Measurements from ENCODE around the gene PRKN. TPM values are rescaled to one million over a fixed set of nuclear protein-coding genes. Genes with fewer than 3 reads are reported as not detected.

The PRKN gene
- total and polyA plus RNA-seq, 9 of the 15 experiments (the other 6 are each of a cell fraction or from before 2014, with no cell fraction given) = 0.03 to 0.96 (median 0.15) TPM; not detected in 2

GRCh38 chr6:162539321-162539720, 188.2 kb downstream of the PRKN start:
- TF ChIP-seq ZNF695 (CRISPR knock-in tag; IDR thresholded peaks at IDR 0.05) = no peak
- in situ Hi-C loops (cut with MboI) = no loop called here
- no TSS peak for BruUV-seq (replicated peaks)
- H4K20me1 ChIP-seq (replicated peaks; ENCODE audit: control insufficient read depth, insufficient read depth, low read length) = no peaks in the 10 kb centered on the region
- no peaks in the 10 kb centered on the region for H3K27me3 ChIP-seq (ENCODE audit: control insufficient read depth in 2 of 2, insufficient read depth in 2 of 2, low read length in 2 of 2)
- FAIRE-seq = no peak
- H3K36me3 ChIP-seq (ENCODE audit: control insufficient read depth, insufficient read depth, low read length) = no peaks in the 10 kb centered on the region
- H2AFZ ChIP-seq (ENCODE audit: low read depth, low read length) = no peak overlapping the region
- no peak overlapping the region for H3K27ac ChIP-seq (ENCODE audit: extremely low read depth, low read depth, low read length)
- H3K4me1 ChIP-seq (replicated peaks in 1 of 2; ENCODE audit: control insufficient read depth in 2 of 2, insufficient read depth in 2 of 2, low read length in 2 of 2) = no peaks in the 10 kb centered on the region
- H3K79me2 ChIP-seq (ENCODE audit: control insufficient read depth, insufficient read depth, low read length) = no peaks in the 10 kb centered on the region
- no peak overlapping the region for H3K9ac ChIP-seq (ENCODE audit: insufficient read depth in 1 of 2, low read depth in 2 of 2, low read length in 2 of 2)
- no peak for DNase-seq (ENCODE audit: extremely low read depth in 1 of 4, low spot score in 3 of 4)
- no peak overlapping the region for H3K4me3 ChIP-seq
- ATAC-seq = no peak
- WGBS (ENCODE audit: insufficient coverage, low coverage, missing lambda C conversion rate) = 0% methylated on average over 3 of the region's 3 CpGs
- ChIA-PET POLR2A (no interaction called here), CTCF (ENCODE audit: low intra/inter-chr PET ratio) (no interaction called here)
- H3K9me1 ChIP-seq (ENCODE audit: control insufficient read depth, insufficient read depth, low read length) = no peaks in the 10 kb centered on the region
- intact Hi-C loops (cut with micrococcal nuclease) = loop anchor here (10.0 kb wide), 1 partner anchor 405 kb away; no protein-coding TSS in a partner anchor
- H3K4me2 ChIP-seq (ENCODE audit: insufficient read depth, low read length) = no peak overlapping the region
- no peaks in the 10 kb centered on the region for H3K9me3 ChIP-seq (replicated peaks; ENCODE audit: control insufficient read depth, insufficient read depth, low read depth, low read length)

- FAIRE-seq (no peak), DNase-seq (ENCODE audit: extremely low read depth in 1 of 4, low spot score in 3 of 4) (peak in 1 of 4 experiments; percentile 26), ATAC-seq (no peak)
- H3K4me2 ChIP-seq (ENCODE audit: insufficient read depth, low read length) = no peak overlapping the region
- no peaks in the 10 kb centered on the region for H3K79me2 ChIP-seq (ENCODE audit: control insufficient read depth, insufficient read depth, low read length)
- no peaks in the 10 kb centered on the region for H3K4me1 ChIP-seq (replicated peaks in 1 of 2; ENCODE audit: control insufficient read depth in 2 of 2, insufficient read depth in 2 of 2, low read length in 2 of 2)
- no peak overlapping the region for H2AFZ ChIP-seq (ENCODE audit: low read depth, low read length)
- H3K36me3 ChIP-seq (ENCODE audit: control insufficient read depth, insufficient read depth, low read length) = no peaks in the 10 kb centered on the region
- no peaks in the 10 kb centered on the region for H3K27me3 ChIP-seq (ENCODE audit: control insufficient read depth in 2 of 2, insufficient read depth in 2 of 2, low read length in 2 of 2)
- CTCF ChIA-PET (ENCODE audit: low intra/inter-chr PET ratio) = no interaction called here
- H4K20me1 ChIP-seq (replicated peaks; ENCODE audit: control insufficient read depth, insufficient read depth, low read length) = no peaks in the 10 kb centered on the region
- POLR2A ChIA-PET = no interaction called here
- H3K9me3 ChIP-seq (replicated peaks; ENCODE audit: control insufficient read depth, insufficient read depth, low read depth, low read length) = no peaks in the 10 kb centered on the region
- no peak overlapping the region for H3K9ac ChIP-seq (ENCODE audit: insufficient read depth in 1 of 2, low read depth in 2 of 2, low read length in 2 of 2)
- in situ Hi-C loops (cut with MboI) = no loop called here
- H3K4me3 ChIP-seq = no peak overlapping the region
- BruUV-seq (replicated peaks) = no TSS peak
- intact Hi-C loops (cut with micrococcal nuclease) = loop anchor here (10.0 kb wide), 1 partner anchor 406 kb away; no protein-coding TSS in a partner anchor
- no peak overlapping the region for H3K27ac ChIP-seq (ENCODE audit: extremely low read depth, low read depth, low read length)
- no peaks in the 10 kb centered on the region for H3K9me1 ChIP-seq (ENCODE audit: control insufficient read depth, insufficient read depth, low read length)
- 0% methylated on average over 8 of the region's 8 CpGs for WGBS (ENCODE audit: insufficient coverage, low coverage, missing lambda C conversion rate)
- TF ChIP-seq PKNOX1 (IDR thresholded peaks at IDR 0.05) (peak; percentile 75), SP2 (IDR thresholded peaks at IDR 0.05; ENCODE audit: extremely low read depth, low read depth, low read length, poor library complexity, severe bottlenecking) (no peak), ZNF316 (IDR thresholded peaks at IDR 0.05) (peak; percentile 8; the same call in 1 of the 2 replicates), MAFG (tag; conservative IDR thresholded peaks at IDR 0.05) (peak; percentile 48; the same call in 1 of the 2 replicates), NRF1 (conservative IDR thresholded peaks at IDR 0.05 in 1 of 2, IDR thresholded peaks at IDR 0.05 in 1 of 2) (no peak), MAFF (IDR thresholded peaks at IDR 0.05; ENCODE audit: low read length) (0 out of 2 replicates have a peak, but pooled peaks have one; percentile 3), MAFK (IDR thresholded peaks at IDR 0.05; ENCODE audit: low read length) (0 out of 2 replicates have a peak, but pooled peaks have one; percentile 18), ZNF140 (CRISPR knock-in tag; IDR thresholded peaks at IDR 0.05) (no peak), CBFA2T3 (IDR thresholded peaks at IDR 0.05) (0 out of 2 replicates have a peak, but pooled peaks have one; percentile 30), MEF2A (IDR thresholded peaks at IDR 0.05; ENCODE audit: control insufficient read depth, low read depth, low read length) (no peak), EHMT2 (IDR thresholded peaks at IDR 0.05) (no peak), PBX2 (CRISPR knock-in tag; IDR thresholded peaks at IDR 0.05; ENCODE audit: low read depth) (no peak), PBX2 (tag; conservative IDR thresholded peaks at IDR 0.05; ENCODE audit: low read depth) (peak; percentile 61), TCFL5 (CRISPR knock-in tag; conservative IDR thresholded peaks at IDR 0.05) (no peak)
Observed at GRCh38 chr6:162538643-162539064, 188.9 kb downstream of the PRKN start.
